Measurements from ENCODE around the gene CEACAM19.

Gene CEACAM19

DNA sequence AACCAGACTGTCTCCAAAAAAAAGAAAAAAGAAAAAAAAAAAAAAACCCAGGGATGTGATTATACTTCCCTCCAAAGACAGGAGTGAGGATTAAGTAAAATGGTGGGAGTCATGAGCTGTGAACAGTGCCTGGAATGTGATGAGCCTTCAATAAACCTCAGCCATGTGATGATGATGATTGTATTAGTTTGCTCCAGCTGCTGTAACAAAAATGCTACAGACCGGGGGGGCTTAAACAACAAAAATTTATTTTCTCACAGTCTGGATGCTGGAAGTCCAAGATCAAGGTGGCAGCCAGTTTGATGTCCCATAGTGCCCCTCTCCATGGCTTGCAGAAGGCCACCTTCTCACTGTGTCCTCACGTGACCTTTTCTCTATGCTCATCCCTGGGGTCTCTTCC lies 36.5 kb upstream of the CEACAM19 start:
- no peak overlapping the region for H3K27ac ChIP-seq (ENCODE audit: low read depth, low read length)
- H3K27me3 ChIP-seq (ENCODE audit: control insufficient read depth in 5 of 5, insufficient read depth in 4 of 5, low read length in 5 of 5): no peaks in the 10 kb centered on the region
- no peak overlapping the region for H3K4me3 ChIP-seq (ENCODE audit: low read depth in 1 of 5, low read length in 5 of 5)
- no peaks in the 10 kb centered on the region for H3K9me3 ChIP-seq (ENCODE audit: control insufficient read depth in 5 of 5, low read length in 5 of 5)
- H3K4me1 ChIP-seq (ENCODE audit: control insufficient read depth in 5 of 5, insufficient read depth in 5 of 5, low read length in 5 of 5): peaks cover 0 to 5% (median 0%) of the 10 kb centered on the region in 5 donors
- H3K36me3 ChIP-seq (ENCODE audit: control insufficient read depth in 5 of 5, insufficient read depth in 5 of 5, low read length in 5 of 5): no peaks in the 10 kb centered on the region
- no peak overlapping the region for H3K9ac ChIP-seq (ENCODE audit: low read length in 5 of 5)

DNA sequence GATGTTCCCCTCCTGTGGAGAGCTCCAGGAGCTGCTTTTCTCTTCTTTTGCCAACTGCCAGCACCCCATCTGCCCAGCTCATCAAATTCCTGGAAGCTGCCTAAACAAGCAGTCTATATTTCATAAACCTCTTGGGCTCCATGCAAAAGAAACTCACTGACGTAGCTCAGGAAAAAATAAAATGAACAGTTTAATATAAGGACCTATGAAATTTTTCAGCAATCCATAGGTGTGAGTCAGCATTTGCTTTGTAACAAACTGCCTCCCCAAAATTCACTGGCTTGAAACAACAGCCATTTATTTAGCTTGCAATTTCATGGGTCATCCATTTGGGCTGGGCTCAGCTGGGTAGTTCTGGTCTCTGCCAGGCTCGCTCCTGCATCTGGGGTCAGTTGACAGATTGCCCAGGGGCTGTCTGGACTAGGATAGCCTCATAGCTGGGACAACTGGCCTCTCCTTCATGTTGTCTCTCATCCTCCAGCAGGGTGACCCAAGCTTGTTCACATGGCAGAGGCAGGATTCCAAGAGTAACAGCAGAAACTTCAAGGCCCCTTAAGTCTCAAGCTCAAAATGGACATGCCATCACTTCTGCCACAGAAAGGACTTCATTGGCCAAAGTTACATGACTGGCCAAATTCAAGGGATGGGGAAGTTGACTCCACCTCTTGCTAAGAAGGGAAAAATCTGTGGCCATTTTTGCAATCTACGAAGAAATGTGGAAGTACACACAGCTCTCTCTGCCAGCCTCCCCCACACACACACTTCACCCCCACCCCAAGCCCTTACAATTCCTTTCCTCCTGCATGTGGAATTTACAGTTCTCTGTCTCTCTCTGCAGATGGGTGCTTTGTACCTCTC lies 35.5 kb upstream of the CEACAM19 start:
- peaks cover 0 to 7% (median 0%) of the 10 kb centered on the region in 5 donors for H3K4me1 ChIP-seq (ENCODE audit: control insufficient read depth in 5 of 5, insufficient read depth in 5 of 5, low read length in 5 of 5)
- H3K36me3 ChIP-seq (ENCODE audit: control insufficient read depth in 5 of 5, insufficient read depth in 5 of 5, low read length in 5 of 5): no peaks in the 10 kb centered on the region
- H3K27me3 ChIP-seq (ENCODE audit: control insufficient read depth in 5 of 5, insufficient read depth in 4 of 5, low read length in 5 of 5): no peaks in the 10 kb centered on the region
- no peak overlapping the region for H3K9ac ChIP-seq (ENCODE audit: low read length in 5 of 5)
- H3K9me3 ChIP-seq (ENCODE audit: control insufficient read depth in 5 of 5, low read length in 5 of 5): no peaks in the 10 kb centered on the region
- H3K27ac ChIP-seq (ENCODE audit: low read depth, low read length): no peak overlapping the region
- no peak overlapping the region for H3K4me3 ChIP-seq (ENCODE audit: low read depth in 1 of 5, low read length in 5 of 5)

DNA sequence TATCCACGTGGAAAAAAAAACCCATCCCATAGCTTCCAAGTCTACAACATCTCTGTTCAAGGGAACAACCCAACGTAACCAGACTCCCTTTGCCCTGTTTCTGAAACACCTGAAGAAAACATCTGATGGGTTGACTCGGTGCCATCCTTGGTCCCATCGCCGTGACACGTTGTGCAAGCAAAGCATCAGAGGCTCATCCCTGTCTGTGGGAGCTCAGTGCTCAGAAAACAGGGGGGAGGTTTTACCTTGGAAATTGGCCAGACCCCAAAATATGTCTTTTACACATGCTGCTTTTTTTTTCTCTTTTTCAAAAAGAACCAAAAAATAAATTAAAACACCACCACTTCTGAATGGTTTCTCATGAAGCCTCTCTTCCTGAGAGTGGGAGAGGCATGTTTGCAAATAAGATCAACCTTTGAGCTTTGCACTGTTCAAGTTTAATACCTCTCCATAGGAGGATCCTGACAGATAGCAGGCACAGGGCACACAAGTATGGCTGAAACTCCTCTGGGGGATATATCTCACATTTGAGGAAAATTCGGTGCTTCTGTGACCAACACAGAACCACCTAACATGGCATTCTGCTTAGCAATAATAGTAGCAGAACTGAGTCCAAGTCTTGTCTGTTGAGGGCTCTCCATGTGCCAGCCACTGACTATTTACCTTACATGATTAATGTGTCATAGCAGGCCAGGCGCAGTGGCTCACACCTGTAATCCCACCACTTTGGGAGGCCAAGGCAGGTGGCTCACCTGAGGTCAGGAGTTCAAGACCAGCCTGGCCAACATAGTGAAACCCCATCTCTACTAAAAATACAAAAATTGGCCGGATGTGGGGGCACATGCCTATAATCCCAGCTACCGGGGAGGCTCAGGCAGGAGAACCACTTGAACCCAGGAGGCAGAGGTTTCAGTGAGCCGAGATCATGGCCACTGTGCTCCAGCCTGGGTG lies 34.6 kb upstream of the CEACAM19 start:
- Histone ChIP-seq H3K27me3 (ENCODE audit: control insufficient read depth in 5 of 5, insufficient read depth in 4 of 5, low read length in 5 of 5) (no peaks in the 10 kb centered on the region), H3K4me1 (ENCODE audit: control insufficient read depth in 5 of 5, insufficient read depth in 5 of 5, low read length in 5 of 5) (peaks cover 0 to 7% (median 0%) of the 10 kb centered on the region in 5 donors), H3K27ac (ENCODE audit: low read depth, low read length) (no peak overlapping the region), H3K4me3 (ENCODE audit: low read depth in 1 of 5, low read length in 5 of 5) (no peak overlapping the region), H3K9ac (ENCODE audit: low read length in 5 of 5) (no peak overlapping the region), H3K9me3 (ENCODE audit: control insufficient read depth in 5 of 5, low read length in 5 of 5) (no peaks in the 10 kb centered on the region), H3K36me3 (ENCODE audit: control insufficient read depth in 5 of 5, insufficient read depth in 5 of 5, low read length in 5 of 5) (no peaks in the 10 kb centered on the region)

DNA sequence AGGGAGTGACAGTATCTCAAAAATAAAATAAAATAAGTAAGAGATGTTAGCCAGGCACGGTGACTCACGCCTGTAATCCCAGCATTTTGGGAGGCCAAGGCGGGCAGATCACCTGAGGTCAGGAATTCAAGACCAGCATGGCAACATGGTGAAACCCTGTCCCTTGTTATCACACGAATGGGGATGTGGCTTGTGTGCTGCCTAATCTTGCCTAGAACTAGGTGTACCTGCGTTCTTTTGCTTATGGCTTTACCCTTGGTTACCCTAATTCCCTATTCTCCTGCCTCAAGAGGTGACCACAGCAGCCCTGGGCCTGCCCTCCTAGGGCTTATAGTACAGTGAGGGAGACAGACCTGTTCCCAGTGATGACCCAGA lies 33.9 kb upstream of the CEACAM19 start:
- Histone ChIP-seq H3K4me1 (ENCODE audit: control insufficient read depth in 5 of 5, insufficient read depth in 5 of 5, low read length in 5 of 5) (peaks cover 0 to 7% (median 0%) of the 10 kb centered on the region in 5 donors), H3K36me3 (ENCODE audit: control insufficient read depth in 5 of 5, insufficient read depth in 5 of 5, low read length in 5 of 5) (no peaks in the 10 kb centered on the region), H3K9me3 (ENCODE audit: control insufficient read depth in 5 of 5, low read length in 5 of 5) (no peaks in the 10 kb centered on the region), H3K9ac (ENCODE audit: low read length in 5 of 5) (no peak overlapping the region), H3K27me3 (ENCODE audit: control insufficient read depth in 5 of 5, insufficient read depth in 4 of 5, low read length in 5 of 5) (no peaks in the 10 kb centered on the region), H3K27ac (ENCODE audit: low read depth, low read length) (no peak overlapping the region), H3K4me3 (ENCODE audit: low read depth in 1 of 5, low read length in 5 of 5) (no peak overlapping the region)

DNA sequence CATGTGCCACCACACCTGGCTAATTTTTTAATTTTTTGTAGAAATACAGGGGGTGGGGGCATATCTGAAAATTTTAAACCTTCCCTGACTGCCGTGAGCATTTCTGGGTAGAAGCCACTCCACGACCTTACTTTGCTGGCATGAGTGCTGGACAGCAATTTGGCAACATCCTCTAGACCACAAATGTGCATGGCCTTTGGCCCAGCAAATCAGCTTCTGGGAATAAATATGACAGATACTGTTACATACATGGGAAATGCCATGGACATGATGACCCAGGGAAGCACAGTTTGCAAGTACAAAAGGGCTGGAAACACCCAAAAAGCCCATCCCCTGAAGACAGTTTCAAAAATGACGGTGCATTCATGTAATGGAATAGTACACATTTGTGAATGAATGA lies 30.8 kb upstream of the CEACAM19 start:
- Histone ChIP-seq H3K4me3 (ENCODE audit: low read depth in 1 of 5, low read length in 5 of 5) (no peak overlapping the region), H3K9me3 (ENCODE audit: control insufficient read depth in 5 of 5, low read length in 5 of 5) (no peaks in the 10 kb centered on the region), H3K4me1 (ENCODE audit: control insufficient read depth in 5 of 5, insufficient read depth in 5 of 5, low read length in 5 of 5) (peaks cover 2 to 19% (median 14%) of the 10 kb centered on the region in 5 donors), H3K27ac (ENCODE audit: low read depth, low read length) (no peak overlapping the region), H3K9ac (ENCODE audit: low read length in 5 of 5) (no peak overlapping the region), H3K36me3 (ENCODE audit: control insufficient read depth in 5 of 5, insufficient read depth in 5 of 5, low read length in 5 of 5) (no peaks in the 10 kb centered on the region), H3K27me3 (ENCODE audit: control insufficient read depth in 5 of 5, insufficient read depth in 4 of 5, low read length in 5 of 5) (no peaks in the 10 kb centered on the region)

DNA sequence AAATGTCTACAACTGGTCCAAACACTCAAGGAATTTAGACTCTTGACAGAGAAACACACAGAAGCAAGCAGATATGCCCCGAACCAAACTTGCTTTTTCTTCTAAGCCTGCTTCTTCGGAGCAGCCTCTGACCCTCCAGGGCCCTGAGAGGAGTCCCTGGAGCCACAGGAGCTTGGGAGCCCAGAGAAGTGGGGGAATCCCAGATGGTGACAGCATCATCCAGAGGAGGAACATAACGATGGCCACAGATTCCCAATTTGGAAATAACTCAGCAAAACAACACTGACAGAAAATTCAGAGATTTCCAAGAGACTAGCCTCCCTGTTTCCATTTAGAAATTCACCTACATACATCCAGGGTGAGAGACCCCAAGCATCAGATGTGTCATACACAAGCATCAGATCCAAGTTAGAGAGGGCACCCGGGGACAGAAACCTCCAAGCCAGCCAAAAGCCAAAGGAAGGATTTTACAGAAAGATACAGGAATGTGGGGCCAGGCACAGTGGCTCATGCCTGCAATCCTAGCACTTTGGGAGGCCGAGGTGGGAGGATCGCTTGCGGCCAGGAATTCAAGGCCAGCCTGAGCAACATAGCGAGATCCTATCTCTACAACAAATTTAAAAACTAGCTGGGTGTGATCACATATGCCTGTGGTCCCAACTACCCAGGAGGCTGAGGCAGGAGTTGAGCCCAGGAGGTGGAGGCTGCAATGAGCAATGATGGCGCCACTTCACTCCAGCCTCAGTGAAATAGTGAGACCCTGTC lies 29.6 kb upstream of the CEACAM19 start:
- H3K4me1 ChIP-seq (ENCODE audit: control insufficient read depth in 5 of 5, insufficient read depth in 5 of 5, low read length in 5 of 5): peaks cover 2 to 17% (median 10%) of the 10 kb centered on the region in 5 donors
- no peaks in the 10 kb centered on the region for H3K36me3 ChIP-seq (ENCODE audit: control insufficient read depth in 5 of 5, insufficient read depth in 5 of 5, low read length in 5 of 5)
- H3K27me3 ChIP-seq (ENCODE audit: control insufficient read depth in 5 of 5, insufficient read depth in 4 of 5, low read length in 5 of 5): no peaks in the 10 kb centered on the region
- H3K27ac ChIP-seq (ENCODE audit: low read depth, low read length): no peak overlapping the region
- H3K9me3 ChIP-seq (ENCODE audit: control insufficient read depth in 5 of 5, low read length in 5 of 5): no peaks in the 10 kb centered on the region
- H3K9ac ChIP-seq (ENCODE audit: low read length in 5 of 5): no peak overlapping the region
- H3K4me3 ChIP-seq (ENCODE audit: low read depth in 1 of 5, low read length in 5 of 5): no peak overlapping the region

DNA sequence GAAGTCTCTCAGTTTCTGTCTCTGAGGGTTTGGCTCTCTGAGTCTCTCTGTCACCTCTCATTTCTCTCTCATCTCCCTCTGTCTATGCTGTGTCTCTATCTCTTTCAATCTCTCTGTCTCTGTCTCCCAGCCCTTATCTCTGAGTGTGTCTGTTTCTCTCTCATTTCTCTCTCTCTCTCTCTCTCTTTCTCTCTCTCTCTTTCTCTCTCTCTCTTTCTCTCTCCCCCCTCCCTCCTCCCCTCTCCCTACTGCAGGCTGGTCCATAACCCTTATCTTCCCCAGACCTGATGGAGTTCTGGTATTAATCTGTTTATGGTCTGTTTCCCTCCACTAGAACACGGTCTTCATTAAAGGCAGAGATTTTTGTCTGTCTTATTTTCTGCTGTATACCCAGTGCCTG lies 28.9 kb upstream of the CEACAM19 start:
- peaks cover 0 to 3% (median 3%) of the 10 kb centered on the region in 5 donors for H3K36me3 ChIP-seq (ENCODE audit: control insufficient read depth in 5 of 5, insufficient read depth in 5 of 5, low read length in 5 of 5)
- peaks cover 2 to 17% (median 10%) of the 10 kb centered on the region in 5 donors for H3K4me1 ChIP-seq (ENCODE audit: control insufficient read depth in 5 of 5, insufficient read depth in 5 of 5, low read length in 5 of 5)
- H3K27me3 ChIP-seq (ENCODE audit: control insufficient read depth in 5 of 5, insufficient read depth in 4 of 5, low read length in 5 of 5): no peaks in the 10 kb centered on the region
- H3K27ac ChIP-seq (ENCODE audit: low read depth, low read length): no peak overlapping the region
- no peak overlapping the region for H3K4me3 ChIP-seq (ENCODE audit: low read depth in 1 of 5, low read length in 5 of 5)
- H3K9ac ChIP-seq (ENCODE audit: low read length in 5 of 5): no peak overlapping the region
- no peaks in the 10 kb centered on the region for H3K9me3 ChIP-seq (ENCODE audit: control insufficient read depth in 5 of 5, low read length in 5 of 5)

DNA sequence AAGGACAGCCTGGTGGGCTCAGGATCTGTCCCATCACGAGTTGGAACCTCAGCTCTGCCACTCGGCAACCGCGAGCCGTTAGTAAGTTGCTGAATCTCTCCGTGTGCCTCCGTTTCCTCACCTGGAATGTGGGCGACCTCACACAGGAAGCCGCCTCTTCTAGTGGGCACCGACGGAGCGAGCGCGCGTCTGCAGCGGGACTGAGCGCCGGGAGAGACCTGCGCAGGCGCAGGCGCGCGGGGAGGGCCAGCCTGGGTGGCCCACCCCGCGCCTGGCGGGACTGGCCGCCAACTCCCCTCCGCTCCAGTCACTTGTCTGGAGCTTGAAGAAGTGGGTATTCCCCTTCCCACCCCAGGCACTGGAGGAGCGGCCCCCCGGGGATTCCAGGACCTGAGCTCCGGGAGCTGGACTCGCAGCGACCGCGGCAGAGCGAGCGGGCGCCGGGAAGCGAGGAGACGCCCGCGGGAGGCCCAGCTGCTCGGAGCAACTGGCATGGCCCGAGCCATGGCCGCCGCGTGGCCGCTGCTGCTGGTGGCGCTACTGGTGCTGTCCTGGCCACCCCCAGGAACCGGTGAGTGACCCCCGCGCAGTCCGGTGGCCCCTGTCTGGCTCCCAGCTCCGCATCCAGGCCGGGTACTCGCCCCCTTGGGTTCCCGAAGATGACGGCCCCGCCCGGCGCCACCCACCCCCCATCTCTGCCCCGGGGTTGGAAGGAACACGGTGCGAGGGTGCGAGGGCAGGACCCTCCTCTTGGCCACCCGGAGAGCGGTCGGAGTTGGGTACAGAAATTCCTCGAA lies 27.5 kb upstream of the CEACAM19 start, which contains the start of gene PVR:
TSS of gene PVR (plus strand) at position 306 of the 797 bp plus-strand sequence. CDS start at position 493, 187 bp downstream.
- H3K36me3 ChIP-seq (ENCODE audit: control insufficient read depth in 5 of 5, insufficient read depth in 5 of 5, low read length in 5 of 5): peaks cover 0 to 14% (median 4%) of the 10 kb centered on the region in 5 donors
- H3K9ac ChIP-seq (ENCODE audit: low read length in 5 of 5): peak within 1 kb of the TSS; percentile 63 to 91 (median 83)
- H3K27me3 ChIP-seq (ENCODE audit: control insufficient read depth in 5 of 5, insufficient read depth in 4 of 5, low read length in 5 of 5): no peaks in the 10 kb centered on the region
- H3K4me1 ChIP-seq (ENCODE audit: control insufficient read depth in 5 of 5, insufficient read depth in 5 of 5, low read length in 5 of 5): peaks cover 7 to 17% (median 16%) of the 10 kb centered on the region in 5 donors
- no peaks in the 10 kb centered on the region for H3K9me3 ChIP-seq (ENCODE audit: control insufficient read depth in 5 of 5, low read length in 5 of 5)
- peak within 1 kb of the TSS; percentile 50 for H3K27ac ChIP-seq (ENCODE audit: low read depth, low read length)
- peak within 1 kb of the TSS; percentile 78 to 96 (median 83) for H3K4me3 ChIP-seq (ENCODE audit: low read depth in 1 of 5, low read length in 5 of 5)
